Retinal pigment epithelial cell (primary cell): ENCODE measurements around the gene LHX2.
"Not testable (repeated sequence)": the region's sequence is repeated elsewhere in the genome, so short reads cannot be mapped to it uniquely, and the experiment has no call there.

Source experiments
- DNase-seq: peaks from one replicate; pipeline ENCODE4 v3.0.0-alpha.2; 2010; ENCODE audit warnings: low read depth
- H3K4me3 ChIP-seq: 2 replicates; pipeline ENCODE4 v1.5.1; 2011; ENCODE audit warnings: mild to moderate bottlenecking, low read length, control low read depth, moderate library complexity
- CTCF ChIP-seq: conservative IDR thresholded peaks from 2 replicates; pipeline ENCODE4 v1.5.1; 2011; ENCODE audit warnings: low read depth, low read length, control low read depth, inconsistent platforms

LHX2 gene

DNA sequence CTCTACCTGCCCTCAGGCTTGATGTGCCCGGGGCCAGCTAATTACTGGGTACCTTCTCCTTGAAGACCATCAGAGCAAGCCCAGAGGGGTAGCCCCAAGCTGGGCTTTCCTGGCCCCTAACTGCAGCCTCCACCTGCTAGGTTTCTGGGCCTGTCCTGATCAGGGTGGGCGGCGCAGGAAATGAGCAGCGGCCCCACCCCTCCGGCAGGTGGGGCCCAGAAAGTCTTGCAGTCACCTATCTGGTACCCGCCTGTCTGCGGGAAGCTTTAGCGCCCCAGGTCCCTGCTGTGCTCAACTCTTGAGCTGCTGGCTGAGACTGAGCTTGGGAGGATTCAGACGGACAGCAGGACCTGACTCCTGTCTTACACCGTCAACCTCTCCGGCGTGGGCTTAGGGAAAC is 37.1 kb upstream of the LHX2 start:
- DNase-seq: no peak
- no peak overlapping the region for H3K4me3 ChIP-seq
- no peak for TF ChIP-seq CTCF

DNA sequence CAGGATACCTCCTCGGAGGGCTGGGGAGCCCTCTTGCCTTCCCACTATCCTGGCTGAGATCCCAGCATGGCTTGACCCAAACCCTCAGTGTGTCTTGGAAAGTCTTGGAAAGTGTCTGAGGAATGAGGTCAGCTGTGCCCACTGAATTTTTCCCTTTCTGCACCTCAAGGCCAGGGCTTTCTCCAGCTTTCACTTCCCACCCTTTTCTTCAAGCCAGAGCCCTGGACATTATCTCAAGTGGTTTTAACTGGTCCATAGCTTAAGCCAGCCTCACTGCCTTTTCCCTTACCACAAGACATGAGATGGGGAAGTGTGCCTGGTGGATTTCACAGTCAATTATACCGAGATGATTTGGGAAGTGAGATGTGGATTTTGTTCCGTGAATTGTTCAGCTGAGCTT is 35.7 kb upstream of the LHX2 start:
- TF ChIP-seq CTCF: no peak
- no peak overlapping the region for H3K4me3 ChIP-seq
- DNase-seq: no peak

GRCh38 chr9:123976579-123976978 is 35.0 kb upstream of the LHX2 start:
- not testable (repeated sequence) for H3K4me3 ChIP-seq, DNase-seq

DNA sequence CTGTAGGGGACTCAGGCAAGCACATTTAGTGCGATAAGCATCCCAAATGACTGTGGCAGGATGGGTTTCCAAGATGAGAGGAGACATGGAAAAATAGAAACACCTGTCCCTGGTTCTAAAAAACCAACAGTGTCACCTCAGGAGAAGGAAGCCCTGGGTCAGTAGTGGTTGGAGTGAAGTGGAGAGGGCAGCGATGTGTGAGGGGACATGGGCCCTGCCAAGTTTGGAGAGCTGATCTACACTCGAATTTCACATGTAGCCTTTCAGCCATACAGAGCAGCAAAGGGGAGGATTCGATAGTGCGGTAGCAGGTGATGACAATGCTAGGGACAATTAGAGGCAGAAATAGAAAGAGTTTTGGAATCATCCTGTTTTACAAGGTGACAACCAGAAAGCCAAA is 32.6 kb upstream of the LHX2 start:
- no peak overlapping the region for H3K4me3 ChIP-seq
- no peak for TF ChIP-seq CTCF
- no peak for DNase-seq

GRCh38 chr9:123982535-123982934 is 29.0 kb upstream of the LHX2 start:
- TF ChIP-seq CTCF: no peak
- no peak for DNase-seq
- no peak overlapping the region for H3K4me3 ChIP-seq

GRCh38 chr9:123983047-123983446 is 28.5 kb upstream of the LHX2 start:
- TF ChIP-seq CTCF: no peak
- DNase-seq: no peak
- no peak overlapping the region for H3K4me3 ChIP-seq

DNA sequence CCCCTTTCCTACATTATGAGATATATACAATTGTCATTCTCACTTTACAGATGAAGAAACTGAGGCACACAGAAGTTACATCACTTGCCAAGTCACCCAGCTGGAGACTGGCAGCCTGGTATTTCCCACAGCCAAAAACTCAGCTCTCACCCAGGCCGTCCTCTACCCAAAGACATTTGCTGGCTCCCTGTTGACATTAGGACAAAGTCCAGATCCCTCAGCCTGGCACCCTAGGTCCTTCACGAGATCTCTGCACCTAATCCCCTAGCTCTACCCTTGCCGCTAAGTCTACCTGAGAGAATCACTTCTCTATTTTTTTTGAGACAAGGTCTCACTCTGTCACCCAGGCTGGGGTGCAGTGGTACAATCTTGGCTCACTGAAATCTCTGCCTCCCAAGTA is 26.8 kb upstream of the LHX2 start:
- no peak for DNase-seq
- no peak for TF ChIP-seq CTCF
- H3K4me3 ChIP-seq: no peak overlapping the region

DNA sequence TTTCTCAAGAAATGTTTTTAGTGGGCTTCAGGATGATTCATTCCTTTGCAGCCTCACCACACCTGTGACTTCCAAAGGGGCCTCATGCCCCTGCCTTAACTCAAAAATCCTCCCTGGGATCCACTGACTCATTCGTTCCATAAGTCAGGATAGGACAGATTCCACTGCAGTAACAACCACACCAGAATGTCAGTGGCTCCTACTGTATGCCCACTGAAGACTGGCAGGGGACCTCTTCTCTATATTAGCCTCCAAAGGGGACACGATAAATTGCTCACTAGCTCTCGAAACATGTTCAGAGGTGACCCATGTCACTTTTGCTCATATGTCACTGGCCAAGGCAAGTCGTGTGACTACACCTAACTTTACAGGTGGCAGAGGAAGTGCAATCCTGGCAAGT is 25.7 kb upstream of the LHX2 start:
- no peak for TF ChIP-seq CTCF
- H3K4me3 ChIP-seq: no peak overlapping the region
- DNase-seq: no peak
